Tibial nerve (tissue), 4 donors: ENCODE results near the gene GPR35.

Experiments
- CTCF ChIP-seq, 5 experiments: fragments of 200-600 bp in 3 of 5; fragments of 450-650 bp in 2 of 5; sonication (generic) in 3 of 5; IDR thresholded peaks; one replicate each; pipeline ENCODE4 v1.5.1; 2016 to 2019; ENCODE audit warnings: antibody characterized with exemption in 5 of 5, mild to moderate bottlenecking in 3 of 5, moderate library complexity in 2 of 5
- EP300 ChIP-seq, 2 donors: sonication (generic); formaldehyde crosslinking; IDR thresholded peaks; one replicate each; pipeline ENCODE4 v1.6.1; 2017; ENCODE audit warnings: antibody characterized with exemption in 2 of 2, mild to moderate bottlenecking in 1 of 2
- POLR2A ChIP-seq, 2 donors: fragments of 450-650 bp; IDR thresholded peaks; one replicate each; pipeline ENCODE4 v1.6.1; 2017; ENCODE audit warnings: antibody characterized with exemption in 2 of 2, mild to moderate bottlenecking in 2 of 2, moderate library complexity in 2 of 2

- no peak for TF ChIP-seq CTCF (IDR thresholded peaks at IDR 0.05)
- TF ChIP-seq POLR2A (IDR thresholded peaks at IDR 0.05) = no peak
- no peak for TF ChIP-seq EP300 (IDR thresholded peaks at IDR 0.05)
Measured at GRCh38 chr2:240601061-240601830, 24.0 kb upstream of the GPR35 start.
